Muscle of back (tissue), 13 donors: ENCODE data around the gene BAZ1B. TPM values are rescaled to one million over a fixed set of nuclear protein-coding genes. Genes with fewer than 3 reads are reported as not detected.
"Not testable (repeated sequence)": the region's sequence is repeated elsewhere in the genome, so short reads cannot be mapped to it uniquely, and the experiment has no call there.

ENCODE experiments used
- DNase-seq, 3 donors: peaks; one replicate each; pipeline versions ENCODE4 v3.0.0 to v3.0.0-alpha.2; 2013
- long read RNA-seq, 9 donors: transcript quantifications; one replicate each; lab custom pipeline, GENCODE V29; 2026
- polyA plus RNA-seq, 10 donors: library from polyadenylated mRNA; unstranded; fragments of 120-200 nt; gene quantifications; one replicate each; pipeline ENCODE4 v1.2.1, GENCODE V29; 2013; ENCODE audit not compliant: insufficient read length in 10 of 10

Gene BAZ1B
- polyA plus RNA-seq = 10 to 100 TPM; 46.3 to 60.5 (median 50.3) TPM
- long read RNA-seq, donor 1, partial matches to known transcripts = 38 of 38 reads
- long read RNA-seq, donor 1, other reads (novel, unspliced or antisense) = 0 of 38 reads
- long read RNA-seq, donor 2, partial matches to known transcripts = 19 of 19 reads
- long read RNA-seq, donor 2, other reads (novel, unspliced or antisense) = 0 of 19 reads
- long read RNA-seq, donor 3 = 0 reads
- long read RNA-seq, donor 4, partial matches to known transcripts = 30 of 30 reads
- long read RNA-seq, donor 4, other reads (novel, unspliced or antisense) = 0 of 30 reads
- long read RNA-seq, donor 5, partial matches to known transcripts = 6 of 6 reads
- long read RNA-seq, donor 5, other reads (novel, unspliced or antisense) = 0 of 6 reads
- long read RNA-seq, donor 6 = 0 reads
- long read RNA-seq, donor 7 = 0 reads
- long read RNA-seq, donor 8, partial matches to known transcripts = 5 of 5 reads
- long read RNA-seq, donor 8, other reads (novel, unspliced or antisense) = 0 of 5 reads
- long read RNA-seq, donor 9 = 0 reads

GRCh38 chr7:73522105-73522872, at the start of gene BAZ1B:
BAZ1B (minus strand) TSS chr7:73522293; CDS start chr7:73521933, 360 bp downstream.
- DNase-seq = peak; percentile 98 to 99 (median 99)

- no peak for DNase-seq
Measured at GRCh38 chr7:73570977-73571376, 48.9 kb upstream of the BAZ1B start.

GRCh38 chr7:73570521-73570920, 48.4 kb upstream of the BAZ1B start:
- no peak for DNase-seq

GRCh38 chr7:73569042-73569608, 47.0 kb upstream of the BAZ1B start:
- no peak for DNase-seq

GRCh38 chr7:73567846-73568685, 46.0 kb upstream of the BAZ1B start:
- no peak for DNase-seq

GRCh38 chr7:73567140-73567539, 45.0 kb upstream of the BAZ1B start:
- no peak for DNase-seq

GRCh38 chr7:73566431-73566830, 44.3 kb upstream of the BAZ1B start:
- not testable (repeated sequence) for DNase-seq

- no peak for DNase-seq
Measured at GRCh38 chr7:73565675-73566340, 43.7 kb upstream of the BAZ1B start.

GRCh38 chr7:73560109-73560835, 38.2 kb upstream of the BAZ1B start:
- peak in 1 of 3 donors; percentile 59 for DNase-seq

GRCh38 chr7:73557397-73558257, 35.5 kb upstream of the BAZ1B start, which contains the start of gene BCL7B:
BCL7B (minus strand) TSS chr7:73557690; CDS start chr7:73557578, 112 bp downstream.
- peak; percentile 52 to 83 (median 81) for DNase-seq

- peak; percentile 91 to 96 (median 93) for DNase-seq
Measured at GRCh38 chr7:73557108-73557396, 35.0 kb upstream of the BAZ1B start.

- no peak for DNase-seq
Measured at GRCh38 chr7:73556208-73557107, 34.4 kb upstream of the BAZ1B start.

GRCh38 chr7:73555411-73555982, 33.4 kb upstream of the BAZ1B start:
- no peak for DNase-seq

GRCh38 chr7:73550093-73550492, 28.0 kb upstream of the BAZ1B start:
- DNase-seq = not testable (repeated sequence)

GRCh38 chr7:73549176-73549575, 27.1 kb upstream of the BAZ1B start:
- no peak for DNase-seq

- no peak for DNase-seq
Measured at GRCh38 chr7:73547841-73548240, 25.7 kb upstream of the BAZ1B start.

- DNase-seq = no peak
Measured at GRCh38 chr7:73544678-73545077, 22.6 kb upstream of the BAZ1B start.

- no peak for DNase-seq
Measured at GRCh38 chr7:73541722-73542121, 19.6 kb upstream of the BAZ1B start.
